H9 (cell line): ENCODE results near the gene PAQR4. TPM values are rescaled to one million over a fixed set of nuclear protein-coding genes. Genes with fewer than 3 reads are reported as not detected.

Experiments
- DNase-seq: peaks from one replicate; pipeline ENCODE4 v3.0.0-alpha.2; 2017
- H2AFZ ChIP-seq: one replicate; pipeline ENCODE4 v1.6.1; 2013; ENCODE audit warnings: mild to moderate bottlenecking, low read length, control low read depth, moderate library complexity
- H2AK5ac ChIP-seq: 2 replicates; pipeline ENCODE4 v1.6.1; 2013; ENCODE audit warnings: low read length, control low read depth, mixed read lengths; ENCODE audit not compliant: insufficient read length
- H2BK120ac ChIP-seq: one replicate; pipeline ENCODE4 v1.6.1; 2013; ENCODE audit warnings: low read depth, mild to moderate bottlenecking, low read length, control low read depth, inconsistent platforms; ENCODE audit not compliant: poor library complexity, severe bottlenecking
- H2BK12ac ChIP-seq: 2 replicates; pipeline ENCODE4 v1.6.1; 2013; ENCODE audit warnings: low read length, control low read depth, mixed read lengths, low read depth; ENCODE audit not compliant: insufficient read length
- H2BK15ac ChIP-seq: 2 replicates; pipeline ENCODE4 v1.6.1; 2013; ENCODE audit warnings: low read depth, low read length, control low read depth
- H2BK20ac ChIP-seq: one replicate; pipeline ENCODE4 v1.6.1; 2013; ENCODE audit warnings: low read depth, mild to moderate bottlenecking, low read length, control low read depth, inconsistent platforms; ENCODE audit not compliant: poor library complexity, severe bottlenecking
- H2BK5ac ChIP-seq: 2 replicates; pipeline ENCODE4 v1.6.1; 2013; ENCODE audit warnings: low read length, control low read depth, mixed read lengths; ENCODE audit not compliant: insufficient read length
- H3K14ac ChIP-seq: 2 replicates; pipeline ENCODE4 v1.6.1; 2013; ENCODE audit warnings: low read length, control low read depth; ENCODE audit not compliant: insufficient read depth
- H3K18ac ChIP-seq: 2 replicates; pipeline ENCODE4 v1.6.1; 2013; ENCODE audit warnings: low read depth, mild to moderate bottlenecking, mixed read lengths, low read length, control low read depth; ENCODE audit not compliant: insufficient read length
- H3K23ac ChIP-seq: 2 replicates; pipeline ENCODE4 v1.6.1; 2013; ENCODE audit warnings: low read length, control low read depth, mixed read lengths, low read depth; ENCODE audit not compliant: insufficient read length
- H3K23me2 ChIP-seq: 2 replicates; pipeline ENCODE4 v1.6.1; 2013; ENCODE audit warnings: low read depth, mild to moderate bottlenecking, mixed read lengths, low read length, control low read depth; ENCODE audit not compliant: insufficient read length, poor library complexity, severe bottlenecking
- H3K27ac ChIP-seq: 2 replicates; pipeline ENCODE4 v1.5.1; 2013; ENCODE audit warnings: low read length, control low read depth, mixed read lengths, low read depth; ENCODE audit not compliant: insufficient read length
- H3K27me3 ChIP-seq: 2 replicates; pipeline ENCODE4 v1.6.1; 2013; ENCODE audit warnings: low read length, control low read depth, inconsistent platforms; ENCODE audit not compliant: insufficient read depth
- H3K4ac ChIP-seq: 2 replicates; pipeline ENCODE4 v1.6.1; 2013; ENCODE audit warnings: low read depth, mild to moderate bottlenecking, control low read depth, inconsistent platforms, low read length, moderate library complexity
- H3K4me1 ChIP-seq: 2 replicates; pipeline ENCODE4 v1.6.1; 2013; ENCODE audit warnings: low read length, control low read depth, inconsistent platforms; ENCODE audit not compliant: insufficient read depth
- H3K4me2 ChIP-seq: 2 replicates; pipeline ENCODE4 v1.6.1; 2013; ENCODE audit warnings: low read length, control low read depth, mixed read lengths; ENCODE audit not compliant: insufficient read length, insufficient read depth
- H3K56ac ChIP-seq: 2 replicates; pipeline ENCODE4 v1.6.1; 2013; ENCODE audit warnings: low read depth, mild to moderate bottlenecking, mixed read lengths, low read length, control low read depth; ENCODE audit not compliant: insufficient read length
- H3K79me1 ChIP-seq: 2 replicates; pipeline ENCODE4 v1.6.1; 2013; ENCODE audit warnings: low read depth, mild to moderate bottlenecking, moderate library complexity, low read length, control low read depth, inconsistent platforms; ENCODE audit not compliant: insufficient read depth, poor library complexity, severe bottlenecking
- H3K79me2 ChIP-seq: 2 replicates; pipeline ENCODE4 v1.6.1; 2013; ENCODE audit warnings: low read length, control low read depth, inconsistent platforms; ENCODE audit not compliant: insufficient read depth
- H3K9ac ChIP-seq: 2 replicates; pipeline ENCODE4 v1.6.1; 2013; ENCODE audit warnings: low read length, control low read depth, mixed read lengths; ENCODE audit not compliant: insufficient read length; ENCODE audit errors: extremely low read depth
- H3K9me3 ChIP-seq: one replicate; pipeline ENCODE4 v1.6.1; 2013; ENCODE audit warnings: low read depth, low read length, inconsistent platforms; ENCODE audit not compliant: control insufficient read depth
- H3T11ph ChIP-seq: one replicate; pipeline ENCODE4 v1.6.1; 2013; ENCODE audit warnings: mild to moderate bottlenecking, low read length, control low read depth, inconsistent platforms
- H4K20me1 ChIP-seq: one replicate; pipeline ENCODE4 v1.6.1; 2013; ENCODE audit not compliant: control insufficient read depth, insufficient read length, insufficient read depth
- H4K5ac ChIP-seq: 2 replicates; pipeline ENCODE4 v1.6.1; 2013; ENCODE audit warnings: low read depth, mild to moderate bottlenecking, mixed read lengths, low read length, control low read depth; ENCODE audit not compliant: insufficient read length
- H4K8ac ChIP-seq: replicated peaks from 2 replicates; pipeline ENCODE4 v1.6.1; 2013; ENCODE audit warnings: low read length, control low read depth, mixed read lengths, low read depth; ENCODE audit not compliant: insufficient read length
- H4K91ac ChIP-seq: 2 replicates; pipeline ENCODE4 v1.6.1; 2013; ENCODE audit warnings: low read depth, mild to moderate bottlenecking, moderate library complexity, mixed read lengths, low read length, control low read depth; ENCODE audit not compliant: insufficient read length
- H3K27ac Mint-ChIP-seq, 3 experiments: 2 replicates in 2 of 3; 3 replicates in 1 of 3; pipeline ENCODE4 v1.8.0; 2020 to 2021; ENCODE audit warnings: mixed read lengths in 3 of 3, mild to moderate bottlenecking in 1 of 3, moderate library complexity in 1 of 3
- H3K27me3 Mint-ChIP-seq: 2 replicates; pipeline ENCODE4 v1.8.0; 2021; ENCODE audit warnings: low read depth, mild to moderate bottlenecking, moderate library complexity, mixed read lengths
- H3K36me3 Mint-ChIP-seq, 3 experiments: 2 replicates in 2 of 3; 3 replicates in 1 of 3; pipeline ENCODE4 v1.8.0; 2020 to 2021; ENCODE audit warnings: low read depth in 3 of 3, mixed read lengths in 3 of 3; ENCODE audit not compliant: insufficient read depth in 1 of 3
- H3K4me1 Mint-ChIP-seq, 2 experiments: 2 replicates each; pipeline ENCODE4 v1.8.0; 2020; ENCODE audit warnings: mixed read lengths in 2 of 2
- H3K4me3 Mint-ChIP-seq, 2 experiments: 2 replicates in 1 of 2; 3 replicates in 1 of 2; pipeline ENCODE4 v1.8.0; 2020 to 2021; ENCODE audit warnings: mild to moderate bottlenecking in 2 of 2, mixed read lengths in 2 of 2, moderate library complexity in 1 of 2
- H3K9me3 Mint-ChIP-seq, 2 experiments: 2 replicates in 1 of 2; 3 replicates in 1 of 2; pipeline ENCODE4 v1.8.0; 2020; ENCODE audit warnings: mild to moderate bottlenecking in 2 of 2, mixed read lengths in 2 of 2, moderate library complexity in 1 of 2
- WGBS: extraction: QIAGEN DNeasy Blood & Tissue Kit; methylation state at CpG from one replicate; pipeline ENCODE4 v1.1.7; 2013; ENCODE audit warnings: missing lambda C conversion rate, low lambda C conversion rate, mixed read lengths; ENCODE audit not compliant: insufficient read length; ENCODE audit errors: extremely low coverage; 5-methylcytosine and 5-hydroxymethylcytosine counted together
- total RNA-seq: library from RNA; stranded (reverse); gene quantifications from 2 replicates; pipeline ENCODE4 v1.2.1, GENCODE V29; 2021
- TF ChIP-seq, protein P1 (sequence below): fragments of 200-600 bp; sonication (generic); conservative IDR thresholded peaks from 3 replicates; pipeline ENCODE4 v1.8.0; 2021; ENCODE audit warnings: antibody characterized with exemption, mild to moderate bottlenecking

Gene PAQR4
- total RNA-seq, 1 experiment from 2014 or later = 32.1 TPM

- H3K79me2 ChIP-seq = no peaks in the 10 kb centered on the region
- no peak overlapping the region for H3K18ac ChIP-seq
- H3K23me2 ChIP-seq = peaks cover 13% of the 10 kb centered on the region
- H3K27ac ChIP-seq = no peak overlapping the region
- H2BK15ac ChIP-seq = no peak overlapping the region
- H3K56ac ChIP-seq = no peak overlapping the region
- TF ChIP-seq, protein P1, sequence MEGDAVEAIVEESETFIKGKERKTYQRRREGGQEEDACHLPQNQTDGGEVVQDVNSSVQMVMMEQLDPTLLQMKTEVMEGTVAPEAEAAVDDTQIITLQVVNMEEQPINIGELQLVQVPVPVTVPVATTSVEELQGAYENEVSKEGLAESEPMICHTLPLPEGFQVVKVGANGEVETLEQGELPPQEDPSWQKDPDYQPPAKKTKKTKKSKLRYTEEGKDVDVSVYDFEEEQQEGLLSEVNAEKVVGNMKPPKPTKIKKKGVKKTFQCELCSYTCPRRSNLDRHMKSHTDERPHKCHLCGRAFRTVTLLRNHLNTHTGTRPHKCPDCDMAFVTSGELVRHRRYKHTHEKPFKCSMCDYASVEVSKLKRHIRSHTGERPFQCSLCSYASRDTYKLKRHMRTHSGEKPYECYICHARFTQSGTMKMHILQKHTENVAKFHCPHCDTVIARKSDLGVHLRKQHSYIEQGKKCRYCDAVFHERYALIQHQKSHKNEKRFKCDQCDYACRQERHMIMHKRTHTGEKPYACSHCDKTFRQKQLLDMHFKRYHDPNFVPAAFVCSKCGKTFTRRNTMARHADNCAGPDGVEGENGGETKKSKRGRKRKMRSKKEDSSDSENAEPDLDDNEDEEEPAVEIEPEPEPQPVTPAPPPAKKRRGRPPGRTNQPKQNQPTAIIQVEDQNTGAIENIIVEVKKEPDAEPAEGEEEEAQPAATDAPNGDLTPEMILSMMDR = no peak
- no peak overlapping the region for H2BK5ac ChIP-seq
- H3T11ph ChIP-seq = no peak overlapping the region
- Mint-ChIP-seq H3K4me3 (peak overlapping the region; percentile 84 to 94), H3K4me1 (peaks cover 6 to 10% of the 10 kb centered on the region in 2 experiments), H3K27ac (no peak overlapping the region), H3K27me3 (peaks cover 24% of the 10 kb centered on the region), H3K9me3 (no peaks in the 10 kb centered on the region; a peak in 1 of 5 replicates), H3K36me3 (peaks cover 0 to 4% (median 0%) of the 10 kb centered on the region in 3 experiments; a peak in 2 of 7 replicates)
- no peak for DNase-seq
- WGBS = no CpG with 5 or more reads among the region's 40 CpGs
- H3K4me2 ChIP-seq = peak overlapping the region; percentile 36
- no peaks in the 10 kb centered on the region; the same call in 1 of the 2 replicates for H3K4me1 ChIP-seq
- no peak overlapping the region for H2BK20ac ChIP-seq
- no peak overlapping the region for H2AK5ac ChIP-seq
- H2BK120ac ChIP-seq = no peak overlapping the region
- no peak overlapping the region for H3K4ac ChIP-seq
- no peak overlapping the region for H4K5ac ChIP-seq
- no peak overlapping the region for H4K91ac ChIP-seq
- H3K9me3 ChIP-seq = no peaks in the 10 kb centered on the region
- H4K8ac ChIP-seq = no peak overlapping the region
- H2BK12ac ChIP-seq = no peak overlapping the region
- H3K79me1 ChIP-seq = no peaks in the 10 kb centered on the region
- no peak overlapping the region for H3K14ac ChIP-seq
- H3K27me3 ChIP-seq = no peaks in the 10 kb centered on the region
- no peak overlapping the region for H2AFZ ChIP-seq
- H3K9ac ChIP-seq = no peak overlapping the region
- no peaks in the 10 kb centered on the region for H4K20me1 ChIP-seq
- H3K23ac ChIP-seq = no peak overlapping the region
Measured at GRCh38 chr16:2963074-2963722, 6.0 kb upstream of the PAQR4 start.
